GM23338 (cell line): ENCODE results near the gene PDE3A. TPM values are rescaled to one million over a fixed set of nuclear protein-coding genes. Genes with fewer than 3 reads are reported as not detected.

Source experiments
- ATAC-seq: fragments of 200-7000 bp; cut with Tn5 transposase; 3 replicates; pipeline ENCODE4 v1.9.1; 2020
- DNase-seq: peaks from one replicate; pipeline ENCODE4 v3.0.0-alpha.2; 2015; ENCODE audit warnings: low spot score
- H2AFZ ChIP-seq: fragments of 200-600 bp; sonication (generic); 2 replicates; pipeline ENCODE4 v1.8.0; 2016; ENCODE audit warnings: antibody characterized with exemption, mild to moderate bottlenecking, moderate library complexity
- H3F3A ChIP-seq: fragments of 200-600 bp; sonication (generic); replicated peaks from 2 replicates; pipeline ENCODE4 v1.8.0; 2017; ENCODE audit warnings: antibody characterized with exemption, mixed run types, low read depth
- H3K27ac ChIP-seq: fragments of 200-600 bp; sonication (generic); 2 replicates; pipeline ENCODE4 v1.6.1; 2016; ENCODE audit warnings: low read depth
- H3K27me3 ChIP-seq: fragments of 200-600 bp; sonication (generic); 2 replicates; pipeline ENCODE4 v1.8.0; 2016; ENCODE audit warnings: mild to moderate bottlenecking, mixed run types, moderate library complexity; ENCODE audit not compliant: insufficient read depth
- H3K36me3 ChIP-seq: fragments of 200-600 bp; sonication (generic); 2 replicates; pipeline ENCODE4 v1.8.0; 2016; ENCODE audit warnings: mild to moderate bottlenecking; ENCODE audit not compliant: insufficient read depth
- H3K4me1 ChIP-seq: fragments of 200-600 bp; sonication (generic); 2 replicates; pipeline ENCODE4 v1.8.0; 2016; ENCODE audit warnings: mild to moderate bottlenecking, moderate library complexity; ENCODE audit not compliant: insufficient read depth
- H3K4me2 ChIP-seq: fragments of 200-600 bp; sonication (generic); 2 replicates; pipeline ENCODE4 v1.7.1; 2017; ENCODE audit warnings: mixed run types
- H3K4me3 ChIP-seq: fragments of 200-600 bp; sonication (generic); 2 replicates; pipeline ENCODE4 v1.6.1; 2016; ENCODE audit warnings: mixed run types
- H3K79me2 ChIP-seq: fragments of 200-600 bp; sonication (generic); replicated peaks from 2 replicates; pipeline ENCODE4 v1.8.0; 2017; ENCODE audit warnings: mild to moderate bottlenecking; ENCODE audit not compliant: insufficient read depth
- H3K9me2 ChIP-seq: fragments of 200-600 bp; sonication (generic); 2 replicates; pipeline ENCODE4 v1.8.0; 2017; ENCODE audit not compliant: insufficient read depth
- H4K20me1 ChIP-seq: fragments of 200-600 bp; sonication (generic); replicated peaks from 2 replicates; pipeline ENCODE4 v1.8.0; 2017; ENCODE audit warnings: mild to moderate bottlenecking; ENCODE audit not compliant: insufficient read depth
- H3K27ac Mint-ChIP-seq: 2 replicates; pipeline ENCODE4 v1.8.0; 2020; ENCODE audit warnings: inconsistent platforms, mild to moderate bottlenecking, moderate library complexity, mixed read lengths
- H3K27me3 Mint-ChIP-seq: 3 replicates; pipeline ENCODE4 v1.8.0; 2022; ENCODE audit warnings: low read depth, mild to moderate bottlenecking, moderate library complexity, mixed read lengths, inconsistent platforms; ENCODE audit not compliant: insufficient read depth, poor library complexity
- H3K36me3 Mint-ChIP-seq: 3 replicates; pipeline ENCODE4 v1.8.0; 2021; ENCODE audit warnings: low read depth, mild to moderate bottlenecking, inconsistent platforms, moderate library complexity, mixed read lengths
- H3K4me1 Mint-ChIP-seq: 3 replicates; pipeline ENCODE4 v1.8.0; 2020; ENCODE audit warnings: mild to moderate bottlenecking, inconsistent platforms, mixed read lengths
- H3K4me3 Mint-ChIP-seq: 3 replicates; pipeline ENCODE4 v1.8.0; 2021; ENCODE audit warnings: moderate library complexity, mild to moderate bottlenecking, inconsistent platforms, mixed read lengths
- H3K9me3 Mint-ChIP-seq: 3 replicates; pipeline ENCODE4 v1.8.0; 2020; ENCODE audit warnings: moderate library complexity, mild to moderate bottlenecking, inconsistent platforms, mixed read lengths
- CREB1 ChIP-seq: fragments of 250-450 bp; sonication (Bioruptor Pico); IDR thresholded peaks from 2 replicates; pipeline ENCODE4 v1.5.0; 2020; ENCODE audit warnings: low read depth, mild to moderate bottlenecking, moderate library complexity
- EZH2 ChIP-seq: fragments of 200-600 bp; sonication (generic); IDR thresholded peaks from one replicate; pipeline ENCODE4 v1.8.0; 2017; ENCODE audit warnings: antibody characterized with exemption, mild to moderate bottlenecking, low read depth; ENCODE audit not compliant: unreplicated experiment
- EZH2phosphoT487 ChIP-seq: fragments of 200-600 bp; sonication (generic); IDR thresholded peaks from one replicate; pipeline ENCODE4 v1.8.1; 2018; ENCODE audit warnings: antibody characterized with exemption; ENCODE audit not compliant: unreplicated experiment
- JUNB ChIP-seq: IDR thresholded peaks from one replicate; pipeline ENCODE4 v1.6.1; 2016; ENCODE audit warnings: antibody characterized with exemption; ENCODE audit not compliant: unreplicated experiment
- NANOG ChIP-seq: IDR thresholded peaks from 2 replicates; pipeline ENCODE4 v1.6.1; 2016; ENCODE audit warnings: antibody characterized with exemption, borderline replicate concordance
- POLR2AphosphoS5 ChIP-seq: IDR thresholded peaks from 2 replicates; pipeline ENCODE4 v1.6.1; 2016; ENCODE audit warnings: antibody characterized with exemption, low read depth
- REST ChIP-seq: IDR thresholded peaks from one replicate; pipeline ENCODE4 v1.6.1; 2018; ENCODE audit warnings: antibody characterized with exemption; ENCODE audit not compliant: unreplicated experiment
- STAT1 ChIP-seq: IDR thresholded peaks from one replicate; pipeline ENCODE4 v1.6.1; 2016; ENCODE audit warnings: antibody characterized with exemption; ENCODE audit not compliant: unreplicated experiment
- ZNF114 ChIP-seq: fragments of 250-450 bp; sonication (Bioruptor Pico); IDR thresholded peaks from 2 replicates; pipeline ENCODE4 v1.5.0; 2020; ENCODE audit warnings: mild to moderate bottlenecking, moderate library complexity
- ZNF331 ChIP-seq: fragments of 250-450 bp; sonication (Bioruptor Pico); IDR thresholded peaks from 2 replicates; pipeline ENCODE4 v1.5.0; 2020; ENCODE audit warnings: low read depth, mild to moderate bottlenecking, moderate library complexity
- polyA plus RNA-seq: library from polyadenylated mRNA; unstranded; fragments of >200 nt; fragmentation: Nextera tagmentation; extraction: Ambion mirVana; gene quantifications from 2 replicates; pipeline ENCODE4 v1.2.1, GENCODE V29; 2016
- total RNA-seq: library from RNA; depleted of rRNA; stranded (reverse); fragments of >200 nt; shearing (Covaris generic); gene quantifications from 2 replicates; pipeline ENCODE4 v1.2.3, GENCODE V29; 2014
- TF ChIP-seq, protein P1 (sequence below), 2 experiments: fragments of 200-600 bp in 1 of 2; sonication (generic) in 1 of 2; conservative IDR thresholded peaks; 2 replicates each; pipeline versions ENCODE4 v1.5.1 to v1.6.1; 2016 to 2017; ENCODE audit warnings: antibody characterized with exemption in 2 of 2, low read depth in 2 of 2, mild to moderate bottlenecking in 2 of 2, moderate library complexity in 1 of 2
- TF ChIP-seq, protein P2 (sequence below): IDR thresholded peaks from 2 replicates; pipeline ENCODE4 v1.6.1; 2016; ENCODE audit warnings: antibody characterized with exemption

The PDE3A gene
- total and polyA plus RNA-seq, 2 experiments from 2014 or later, result 2.7 to 9.2 TPM

DNA sequence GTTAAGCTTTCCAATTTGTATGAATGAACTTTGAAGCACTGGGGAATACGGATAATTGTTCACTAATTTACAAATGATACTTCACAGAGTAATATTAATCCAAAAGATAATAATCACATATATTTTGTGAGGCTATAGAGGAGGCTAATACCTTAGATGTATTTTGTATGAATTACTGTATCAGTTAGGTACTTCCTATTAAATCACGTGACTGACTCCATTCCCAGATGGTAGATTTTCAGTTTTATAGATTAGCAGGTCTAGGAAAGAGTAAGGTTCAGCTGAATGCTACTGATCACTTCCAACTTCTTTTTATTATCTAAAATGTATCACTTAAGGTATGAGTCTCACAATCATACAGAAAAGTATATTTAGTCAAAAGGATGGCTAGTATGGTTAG lies 133.6 kb downstream of the PDE3A start (continued):
- TF ChIP-seq REST, result no peak
- no peak for TF ChIP-seq CREB1
- TF ChIP-seq, protein P1, sequence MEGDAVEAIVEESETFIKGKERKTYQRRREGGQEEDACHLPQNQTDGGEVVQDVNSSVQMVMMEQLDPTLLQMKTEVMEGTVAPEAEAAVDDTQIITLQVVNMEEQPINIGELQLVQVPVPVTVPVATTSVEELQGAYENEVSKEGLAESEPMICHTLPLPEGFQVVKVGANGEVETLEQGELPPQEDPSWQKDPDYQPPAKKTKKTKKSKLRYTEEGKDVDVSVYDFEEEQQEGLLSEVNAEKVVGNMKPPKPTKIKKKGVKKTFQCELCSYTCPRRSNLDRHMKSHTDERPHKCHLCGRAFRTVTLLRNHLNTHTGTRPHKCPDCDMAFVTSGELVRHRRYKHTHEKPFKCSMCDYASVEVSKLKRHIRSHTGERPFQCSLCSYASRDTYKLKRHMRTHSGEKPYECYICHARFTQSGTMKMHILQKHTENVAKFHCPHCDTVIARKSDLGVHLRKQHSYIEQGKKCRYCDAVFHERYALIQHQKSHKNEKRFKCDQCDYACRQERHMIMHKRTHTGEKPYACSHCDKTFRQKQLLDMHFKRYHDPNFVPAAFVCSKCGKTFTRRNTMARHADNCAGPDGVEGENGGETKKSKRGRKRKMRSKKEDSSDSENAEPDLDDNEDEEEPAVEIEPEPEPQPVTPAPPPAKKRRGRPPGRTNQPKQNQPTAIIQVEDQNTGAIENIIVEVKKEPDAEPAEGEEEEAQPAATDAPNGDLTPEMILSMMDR (conservative IDR thresholded peaks at IDR 0.05; ENCODE audit: low read depth in 2 of 2), result no peak
- no peak for TF ChIP-seq EZH2

DNA sequence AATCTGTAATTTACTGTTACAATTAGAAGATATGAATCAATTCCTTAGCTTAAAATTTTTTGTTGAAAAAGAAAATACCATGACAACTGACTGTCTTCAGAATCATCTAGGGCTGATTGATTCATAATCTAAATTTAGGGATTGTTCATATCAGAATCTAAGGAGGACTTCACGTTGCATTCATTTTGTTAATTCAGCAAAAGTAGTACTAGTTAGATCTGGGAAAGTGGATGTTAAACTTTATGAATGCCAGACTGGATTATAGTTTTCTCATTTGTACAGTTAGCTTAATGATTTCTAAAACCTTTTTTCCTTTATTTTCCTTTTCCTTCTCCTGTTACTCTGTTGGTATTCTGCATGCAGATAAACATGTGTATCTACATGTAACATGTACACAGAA lies 135.5 kb downstream of the PDE3A start:
- no peaks in the 10 kb centered on the region for H3K27me3 ChIP-seq
- no peaks in the 10 kb centered on the region for H3K27me3 Mint-ChIP-seq
- TF ChIP-seq NANOG (no peak), JUNB (no peak), STAT1 (no peak), EZH2phosphoT487 (no peak), POLR2AphosphoS5 (no peak), CREB1 (no peak), REST (no peak), EZH2 (no peak), ZNF331 (CRISPR knock-in tag) (no peak), ZNF114 (no peak)
- TF ChIP-seq, protein P1 (conservative IDR thresholded peaks at IDR 0.05; ENCODE audit: low read depth in 2 of 2), result no peak
- TF ChIP-seq, protein P2, sequence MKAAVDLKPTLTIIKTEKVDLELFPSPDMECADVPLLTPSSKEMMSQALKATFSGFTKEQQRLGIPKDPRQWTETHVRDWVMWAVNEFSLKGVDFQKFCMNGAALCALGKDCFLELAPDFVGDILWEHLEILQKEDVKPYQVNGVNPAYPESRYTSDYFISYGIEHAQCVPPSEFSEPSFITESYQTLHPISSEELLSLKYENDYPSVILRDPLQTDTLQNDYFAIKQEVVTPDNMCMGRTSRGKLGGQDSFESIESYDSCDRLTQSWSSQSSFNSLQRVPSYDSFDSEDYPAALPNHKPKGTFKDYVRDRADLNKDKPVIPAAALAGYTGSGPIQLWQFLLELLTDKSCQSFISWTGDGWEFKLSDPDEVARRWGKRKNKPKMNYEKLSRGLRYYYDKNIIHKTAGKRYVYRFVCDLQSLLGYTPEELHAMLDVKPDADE, result no peak

More for the DNA sequence above, 135.5 kb downstream of the PDE3A start:
- H3K27ac Mint-ChIP-seq, result no peak overlapping the region
- Histone ChIP-seq H3K4me3 (no peak overlapping the region), H3K4me1 (no peaks in the 10 kb centered on the region), H3K4me2 (no peak overlapping the region), H3K79me2 (no peaks in the 10 kb centered on the region), H2AFZ (no peak overlapping the region), H4K20me1 (no peaks in the 10 kb centered on the region), H3K27ac (no peak overlapping the region), H3K36me3 (no peaks in the 10 kb centered on the region), H3F3A (no peaks in the 10 kb centered on the region), H3K9me2 (no peaks in the 10 kb centered on the region)
- no peak for ATAC-seq
- peaks cover 9% of the 10 kb centered on the region; the same call in 2 of the 3 replicates for H3K4me1 Mint-ChIP-seq
- no peak overlapping the region for H3K4me3 Mint-ChIP-seq
- H3K36me3 Mint-ChIP-seq, result no peaks in the 10 kb centered on the region
- no peaks in the 10 kb centered on the region for H3K9me3 Mint-ChIP-seq
- no peak for DNase-seq
